Measurements from ENCODE around the gene MTA3.

The MTA3 gene

DNA sequence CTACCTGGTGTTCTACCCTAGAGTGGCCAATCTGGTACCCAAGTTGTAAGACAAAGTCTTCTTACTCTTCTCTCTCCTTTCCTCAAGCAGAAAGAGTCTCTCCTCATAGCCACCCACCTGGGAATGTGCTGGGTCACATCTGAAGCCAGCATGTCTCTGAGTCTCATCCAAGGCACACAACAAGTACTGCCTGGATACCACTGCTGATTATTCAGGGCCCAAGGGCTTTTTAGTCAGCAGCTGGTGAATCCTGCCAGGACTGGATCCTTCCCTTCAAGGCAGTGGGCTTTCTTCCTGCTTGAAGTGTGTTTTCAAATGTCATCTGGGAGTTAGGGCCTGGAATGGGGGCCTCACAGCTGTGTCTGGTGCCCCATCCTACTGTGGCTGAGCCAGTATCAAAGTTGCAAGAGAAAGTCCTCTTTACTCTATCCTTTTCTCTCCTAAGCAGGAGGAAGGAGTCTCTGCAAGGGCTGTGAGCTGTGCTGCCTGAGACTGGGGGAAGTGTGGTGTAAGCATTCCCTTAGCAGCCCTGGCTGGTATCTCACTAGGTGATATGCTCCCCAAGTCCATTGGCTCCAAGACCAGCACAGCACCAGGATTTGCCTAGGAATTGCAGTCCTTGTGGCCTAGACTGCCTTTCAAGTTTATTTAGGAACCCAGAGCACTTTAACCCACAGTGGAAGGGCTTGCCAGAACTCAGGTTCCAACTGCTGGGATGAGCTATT is 168.3 kb downstream of the MTA3 start:
- DNase-seq (ENCODE audit: low spot score): no peak

DNA sequence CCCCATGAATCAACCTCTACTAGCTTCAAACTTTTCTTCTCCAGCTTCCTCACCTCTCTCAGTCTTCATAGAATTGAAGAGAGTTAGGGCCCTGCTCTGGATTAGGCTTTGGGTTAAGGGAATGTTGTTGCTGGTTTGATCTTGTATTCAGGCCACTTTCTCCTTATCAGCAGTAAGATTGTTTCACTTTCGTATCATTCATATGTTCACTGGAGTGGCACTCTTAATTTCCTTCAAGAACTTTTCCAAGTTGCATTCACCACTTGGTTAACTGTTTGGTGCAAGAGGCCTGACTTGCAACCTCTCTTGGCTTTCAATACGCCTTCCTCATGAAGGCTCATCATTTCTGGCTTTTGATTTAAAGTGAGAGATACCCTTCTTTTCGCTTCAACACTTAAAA is 172.7 kb downstream of the MTA3 start:
- no peak for DNase-seq (ENCODE audit: low spot score)

DNA sequence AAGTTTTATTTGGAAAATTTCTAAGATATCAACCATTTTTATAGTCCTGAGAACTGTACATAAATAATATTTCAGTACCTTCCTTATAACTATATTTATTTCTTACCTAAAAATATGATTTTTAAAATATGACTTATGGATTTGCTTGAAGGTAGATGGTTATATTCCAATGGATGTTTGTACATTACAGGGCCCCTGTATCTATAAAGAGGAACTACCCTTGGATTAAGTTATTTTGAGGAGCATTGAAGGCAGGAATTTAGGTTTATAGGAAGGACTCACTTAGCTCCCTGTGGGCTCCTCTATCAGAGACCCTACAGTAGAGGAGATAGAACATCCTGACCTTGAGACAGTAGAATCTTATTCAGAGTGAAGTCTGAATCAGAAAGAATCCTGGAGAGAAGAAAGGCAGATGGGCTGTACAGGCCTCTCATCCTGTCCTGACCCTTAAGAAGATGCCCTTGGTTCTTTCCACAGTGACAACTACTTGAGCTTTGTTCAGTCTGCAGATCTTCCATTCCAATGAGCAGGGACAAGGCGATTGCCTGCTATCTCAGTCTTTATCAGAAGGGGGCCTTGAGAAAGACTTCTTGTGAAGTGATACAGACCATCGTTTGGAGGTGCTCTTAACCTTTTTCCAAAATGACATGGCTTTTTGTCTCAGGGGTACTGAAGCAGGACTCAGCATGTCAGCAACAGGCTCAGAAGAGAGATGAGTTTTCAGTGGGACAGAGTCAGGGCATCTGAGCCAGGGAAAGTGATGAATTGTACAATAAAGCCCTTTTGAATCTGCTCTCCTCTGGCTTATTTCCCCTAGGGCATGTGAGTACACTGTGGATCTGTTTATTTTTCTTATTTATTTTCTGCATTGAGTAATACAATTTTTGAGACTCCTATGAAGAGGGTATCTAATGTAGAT is 174.6 kb downstream of the MTA3 start:
- no peak for DNase-seq (ENCODE audit: low spot score)

DNA sequence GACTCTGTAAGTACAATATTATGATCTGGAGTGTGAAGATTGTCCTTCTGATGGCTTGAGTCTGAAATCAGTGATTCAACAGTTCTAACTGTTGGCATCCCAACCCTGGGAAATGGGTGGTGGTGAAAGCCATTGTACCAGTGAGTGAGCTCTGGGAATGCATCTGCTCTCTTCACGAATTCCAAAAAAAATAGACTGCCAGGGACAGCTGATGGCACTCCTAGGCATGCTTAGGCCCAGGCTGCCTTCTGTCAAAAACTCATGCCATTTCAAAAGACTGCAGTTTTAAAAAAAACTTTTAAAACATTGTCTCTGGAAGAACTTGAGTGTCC is 175.2 kb downstream of the MTA3 start:
- no peak for DNase-seq (ENCODE audit: low spot score)

DNA sequence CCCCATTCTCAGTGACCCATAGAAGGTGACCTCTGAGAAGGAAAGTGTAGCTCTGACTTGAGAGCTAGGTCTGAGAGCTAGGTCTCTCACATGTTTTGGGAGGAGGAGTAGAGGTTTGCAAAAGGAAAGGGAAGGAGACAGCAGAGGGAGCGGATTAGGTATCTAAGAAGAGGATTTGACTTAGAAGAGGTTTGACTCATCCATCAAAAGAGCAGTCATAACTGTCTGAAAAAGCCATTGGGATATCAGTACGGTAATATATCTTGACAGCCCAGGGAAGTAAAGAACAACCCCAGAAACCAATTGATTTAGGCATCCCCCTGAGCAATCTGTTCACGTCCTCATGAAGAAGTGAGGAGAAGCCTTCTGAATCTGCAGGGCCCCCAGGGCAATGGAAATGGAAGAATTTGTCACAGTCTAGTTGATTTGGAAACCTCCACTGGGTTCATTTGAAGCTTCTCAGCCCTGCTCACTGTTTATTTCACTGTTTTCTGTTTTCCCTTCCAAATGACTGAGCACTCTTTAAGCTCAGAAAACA is 176.2 kb downstream of the MTA3 start:
- DNase-seq (ENCODE audit: low spot score): no peak

DNA sequence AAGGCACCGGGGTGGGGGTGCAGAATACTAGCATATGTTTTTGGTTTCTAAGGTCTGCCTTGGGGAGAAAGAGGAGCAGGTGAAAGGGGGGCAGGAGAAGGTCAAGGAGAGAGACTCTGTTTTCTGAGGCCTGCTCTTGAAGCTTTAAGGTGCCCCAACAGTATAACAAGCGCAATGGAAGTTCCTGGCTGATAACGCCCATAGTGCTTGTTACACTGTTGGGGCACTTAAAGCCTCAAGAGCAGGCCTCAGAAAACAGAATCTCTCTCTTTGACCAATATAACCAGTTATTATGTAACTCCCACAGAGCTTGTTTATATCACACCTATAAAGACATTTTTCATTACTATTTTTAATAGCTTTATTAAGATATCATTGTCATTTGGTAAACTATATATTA is 179.0 kb downstream of the MTA3 start:
- no peak for DNase-seq (ENCODE audit: low spot score)

DNA sequence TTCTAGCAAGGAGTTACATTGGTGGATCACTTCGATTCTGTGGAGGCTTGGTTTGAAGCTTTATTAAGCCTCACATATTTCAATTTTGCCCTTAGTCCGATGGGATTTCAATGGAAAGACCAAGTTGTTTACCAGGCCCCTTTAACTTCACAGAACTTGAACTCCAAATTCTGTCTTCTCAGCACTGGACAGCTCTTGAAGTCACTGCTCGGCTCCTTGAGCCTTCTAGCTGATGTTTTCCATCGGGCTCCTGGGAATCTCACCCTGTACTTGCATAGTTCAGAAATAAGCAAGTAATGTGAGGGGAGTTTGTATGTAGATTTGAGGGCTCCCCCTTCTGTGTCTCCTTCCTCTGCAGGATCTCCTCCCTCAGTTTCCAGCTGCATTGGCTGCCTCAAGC is 180.4 kb downstream of the MTA3 start:
- DNase-seq (ENCODE audit: low spot score): no peak

DNA sequence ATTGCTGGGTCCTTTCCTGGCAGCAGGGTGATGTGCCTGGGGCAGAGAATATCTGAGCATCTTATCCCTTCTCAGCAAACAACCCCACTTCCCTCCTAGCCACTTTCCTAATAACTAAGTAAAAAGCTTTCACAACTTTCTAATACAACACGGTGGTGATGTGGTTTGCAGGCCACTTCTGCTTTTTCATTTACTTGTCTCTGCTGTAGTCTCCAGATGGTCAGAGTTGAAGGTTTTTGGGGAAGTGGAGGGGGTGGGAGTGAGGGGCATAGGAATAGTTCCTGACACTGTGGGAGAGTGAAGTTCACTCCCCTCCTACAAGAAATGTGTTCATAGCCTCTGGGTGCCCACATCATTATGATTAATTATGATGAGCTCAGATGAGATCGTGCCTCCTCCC is 183.9 kb downstream of the MTA3 start:
- DNase-seq (ENCODE audit: low spot score): no peak

DNA sequence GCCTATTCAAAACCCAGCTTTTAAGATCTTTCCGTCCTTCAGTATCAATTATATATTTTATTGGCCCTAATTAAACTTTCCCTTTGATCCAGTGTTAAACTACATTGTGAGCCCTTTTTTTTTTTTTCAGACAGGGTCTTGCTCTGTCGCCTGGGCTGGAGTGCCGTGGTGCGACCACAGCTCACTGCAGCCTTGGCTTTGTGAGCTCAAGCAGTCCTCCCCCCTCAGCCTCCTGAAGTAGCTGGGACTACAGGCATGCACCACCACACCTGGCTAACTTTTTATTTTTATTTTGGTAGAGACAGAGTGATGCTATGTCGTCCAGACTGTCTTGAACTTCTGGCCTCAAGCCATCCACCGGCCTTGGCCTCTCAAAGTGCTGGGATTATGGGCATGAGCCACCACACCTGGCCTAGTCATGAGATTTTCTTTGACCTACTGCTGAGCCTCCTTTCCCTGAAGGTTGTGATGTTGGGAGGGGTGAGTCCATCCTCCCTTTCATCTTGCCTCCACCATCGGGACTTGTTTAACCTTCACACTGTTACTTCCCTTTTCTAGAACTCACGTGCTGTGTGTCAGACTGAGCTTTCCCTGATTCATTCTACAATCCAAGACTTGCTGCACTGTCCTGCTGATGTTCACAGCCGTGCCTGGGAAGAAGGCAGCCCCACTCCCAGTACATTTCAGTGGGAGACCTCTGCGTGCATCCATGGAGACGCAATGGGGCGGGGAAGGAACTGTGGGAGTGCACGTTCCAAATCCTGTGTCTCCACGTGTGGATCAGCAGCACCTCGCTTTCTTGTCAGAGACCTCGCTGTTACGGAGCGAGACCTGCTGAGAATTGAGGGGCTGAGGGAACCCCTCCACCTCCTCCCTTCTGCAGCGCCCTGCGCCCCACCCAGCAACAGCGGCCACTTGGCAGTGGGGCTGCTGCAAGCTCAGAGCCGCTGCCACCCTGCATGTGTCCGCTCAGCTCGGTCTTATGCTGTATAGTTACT is 184.7 kb downstream of the MTA3 start:
- no peak for DNase-seq (ENCODE audit: low spot score)

DNA sequence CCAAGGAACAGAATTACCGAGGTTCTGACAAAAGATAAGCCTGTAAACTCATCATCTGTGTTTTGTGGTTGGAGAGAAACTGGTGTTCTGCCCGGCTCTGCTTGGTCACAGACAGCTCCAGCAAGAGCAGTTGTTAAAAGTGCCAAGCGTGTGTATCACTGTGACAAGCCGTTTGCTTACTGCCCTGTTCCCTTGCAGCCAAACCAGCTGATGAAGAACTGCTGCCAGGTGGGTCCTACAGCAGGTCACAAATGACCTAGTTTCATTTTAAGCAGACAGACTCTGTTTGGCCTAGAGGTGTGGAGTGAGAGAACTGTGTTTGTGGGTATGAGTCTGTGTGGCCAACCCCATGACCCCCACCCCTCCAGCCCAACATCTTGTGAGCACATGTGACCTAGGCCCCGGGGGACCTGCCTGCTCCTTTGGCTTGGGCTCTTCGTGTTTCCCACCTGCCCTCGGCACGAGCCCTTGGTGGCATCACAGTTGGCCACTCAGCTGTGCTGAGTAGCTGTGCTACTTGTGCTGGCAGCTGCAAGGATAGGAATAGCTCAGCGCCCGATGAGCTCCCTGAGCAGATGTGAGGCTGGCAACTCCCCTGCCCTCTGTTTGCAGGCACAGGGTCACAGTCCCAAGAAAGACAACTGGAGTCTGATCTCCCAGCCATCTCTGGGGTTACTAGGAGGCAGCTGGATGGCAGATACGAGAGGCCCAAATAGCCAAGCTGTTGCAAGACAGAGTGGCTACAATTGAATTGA is 185.8 kb downstream of the MTA3 start:
- DNase-seq (ENCODE audit: low spot score): no peak

DNA sequence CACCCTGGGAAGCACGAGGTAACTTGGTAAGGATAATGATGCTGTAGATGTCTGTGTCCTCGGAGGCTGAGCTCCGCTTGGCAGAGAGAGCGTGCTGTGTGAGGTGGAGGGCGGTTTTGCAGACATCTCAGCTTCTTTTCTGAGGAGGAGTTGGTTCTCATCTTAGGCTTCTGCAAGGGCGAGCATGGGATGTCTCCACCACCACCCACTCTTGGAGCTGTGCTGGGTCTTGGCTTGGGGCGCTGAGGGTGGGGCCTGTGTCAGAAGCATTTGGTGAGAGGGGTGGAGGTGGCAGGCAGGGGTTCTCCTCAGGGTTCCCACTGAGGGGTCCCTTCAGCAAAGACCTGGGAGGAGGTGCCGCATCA is 186.3 kb downstream of the MTA3 start:
- no peak for DNase-seq (ENCODE audit: low spot score)

DNA sequence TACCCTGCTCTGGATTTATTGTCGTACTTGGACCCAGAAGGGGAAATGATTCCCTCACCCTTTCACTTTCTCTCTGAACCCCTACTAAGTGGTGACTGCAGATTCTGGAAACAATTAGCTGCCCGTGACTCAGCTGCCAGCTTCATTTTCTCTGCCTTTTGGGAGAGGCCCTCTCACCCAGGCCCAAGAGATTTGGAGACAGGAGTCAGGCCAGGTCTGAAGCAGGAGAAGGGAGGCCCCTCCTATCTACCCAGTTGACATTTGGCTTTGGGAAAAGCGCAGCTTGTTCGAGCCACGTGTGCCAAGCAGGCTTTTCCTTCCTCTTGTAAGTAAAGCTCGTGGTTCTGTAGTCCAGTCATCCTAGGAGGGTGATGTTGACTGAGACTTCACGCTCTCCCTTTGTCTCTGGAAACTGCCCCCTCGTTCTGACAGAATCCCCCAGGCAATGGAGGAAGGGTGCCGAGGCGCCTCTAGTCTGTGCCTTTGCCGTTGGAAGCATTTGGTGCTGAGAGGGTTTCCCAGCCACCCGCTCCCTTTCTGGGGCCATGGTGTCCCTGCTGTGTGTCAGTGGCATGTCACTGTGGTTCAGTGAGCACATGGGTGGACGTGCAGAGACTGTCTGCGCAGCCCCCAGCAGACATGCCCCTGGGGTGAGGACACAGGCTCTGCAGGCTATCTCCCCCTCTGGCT is 186.9 kb downstream of the MTA3 start:
- DNase-seq (ENCODE audit: low spot score): no peak

DNA sequence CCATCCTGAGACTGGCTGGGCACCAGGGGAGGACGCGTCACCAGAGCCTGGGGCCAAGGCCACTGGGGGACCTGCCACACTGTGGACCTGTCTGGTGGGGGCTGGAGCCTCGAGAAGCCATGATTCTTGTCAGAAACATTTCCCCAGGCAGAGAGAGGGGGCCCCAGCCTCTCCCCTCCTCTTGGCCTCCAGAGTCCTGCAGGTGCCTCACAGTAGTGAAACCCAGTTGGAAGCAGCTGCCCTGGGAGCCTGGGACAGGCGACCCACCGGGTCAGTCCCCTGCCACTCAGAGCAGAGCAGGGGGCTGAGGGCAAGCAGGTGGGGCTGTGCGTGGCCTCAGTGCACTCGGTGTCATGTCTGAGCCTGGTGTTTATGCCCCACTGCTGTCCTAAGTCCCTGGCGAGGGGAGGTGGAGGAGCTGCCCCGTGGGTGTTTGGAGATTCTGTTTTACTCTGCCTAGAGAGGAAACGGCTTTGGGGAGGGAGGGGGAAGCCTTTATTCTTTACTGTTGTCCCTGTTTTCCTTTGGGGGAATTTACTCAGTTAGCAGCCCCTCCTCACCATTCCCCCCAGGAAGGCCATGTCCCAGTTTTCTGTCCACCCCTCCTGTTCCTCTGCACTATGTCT is 187.8 kb downstream of the MTA3 start:
- no peak for DNase-seq (ENCODE audit: low spot score)

DNA sequence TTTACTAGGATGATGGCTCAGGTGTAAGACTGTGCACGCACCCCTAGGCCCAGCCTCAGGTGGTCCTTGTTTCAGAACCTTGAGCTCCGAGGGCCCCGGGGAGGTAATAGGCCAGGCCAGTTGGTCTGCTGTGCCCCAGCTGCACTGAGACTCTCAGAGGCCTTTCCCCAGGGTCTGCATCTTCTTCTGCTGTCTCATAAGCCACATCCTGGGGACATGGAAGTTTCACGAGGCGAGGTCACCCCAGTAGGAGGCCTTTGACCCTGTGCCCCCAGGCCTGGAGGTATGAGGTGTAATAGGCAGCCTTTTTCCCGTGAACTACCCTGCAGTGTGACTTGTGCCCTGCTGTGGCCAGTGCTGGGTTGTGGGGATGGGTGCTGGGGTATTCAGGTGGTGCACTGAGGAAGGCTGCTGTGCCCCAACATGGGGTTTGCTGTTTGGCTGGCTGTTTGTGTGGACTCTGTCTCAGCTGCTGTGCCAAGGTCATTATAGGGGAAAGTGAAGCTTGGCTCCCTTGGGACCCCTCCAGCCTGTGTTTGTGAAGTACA is 188.6 kb downstream of the MTA3 start:
- DNase-seq (ENCODE audit: low spot score): no peak

DNA sequence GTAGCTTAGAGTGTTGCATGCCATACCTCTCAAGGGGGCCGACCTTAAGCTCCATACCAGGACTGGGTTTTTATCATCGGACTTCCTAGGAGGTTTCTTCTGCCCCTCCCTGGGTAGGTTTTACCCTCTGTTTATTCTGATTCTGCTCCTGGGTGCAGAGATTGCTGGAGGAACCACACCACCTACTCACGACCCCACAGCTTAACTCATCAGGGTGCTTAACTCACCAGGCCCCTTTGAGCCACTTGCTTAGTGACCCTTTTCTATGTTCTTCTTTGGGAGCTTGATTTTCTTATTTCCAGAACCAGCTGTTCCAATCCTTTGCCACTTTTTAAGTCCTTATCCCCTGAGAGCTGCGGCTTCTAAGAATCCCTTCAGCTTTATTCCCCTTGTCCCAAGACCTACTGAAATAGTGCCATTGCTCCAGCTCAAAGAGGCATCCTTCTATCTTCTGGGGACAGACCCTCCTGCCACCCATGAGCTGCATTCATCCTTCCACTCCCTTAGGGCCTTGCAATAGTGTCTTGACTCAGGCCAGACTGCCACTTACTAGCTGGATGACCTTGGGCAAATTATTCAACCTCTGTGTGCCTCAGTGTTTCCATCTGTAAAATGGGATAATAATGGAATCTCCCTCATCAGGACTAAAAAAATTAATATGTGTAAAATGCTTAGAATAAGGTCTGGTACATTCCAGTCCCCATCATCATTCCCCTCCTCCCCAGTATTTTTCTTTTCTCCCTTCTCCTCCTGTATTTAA is 189.7 kb downstream of the MTA3 start:
- no peak for DNase-seq (ENCODE audit: low spot score)

DNA sequence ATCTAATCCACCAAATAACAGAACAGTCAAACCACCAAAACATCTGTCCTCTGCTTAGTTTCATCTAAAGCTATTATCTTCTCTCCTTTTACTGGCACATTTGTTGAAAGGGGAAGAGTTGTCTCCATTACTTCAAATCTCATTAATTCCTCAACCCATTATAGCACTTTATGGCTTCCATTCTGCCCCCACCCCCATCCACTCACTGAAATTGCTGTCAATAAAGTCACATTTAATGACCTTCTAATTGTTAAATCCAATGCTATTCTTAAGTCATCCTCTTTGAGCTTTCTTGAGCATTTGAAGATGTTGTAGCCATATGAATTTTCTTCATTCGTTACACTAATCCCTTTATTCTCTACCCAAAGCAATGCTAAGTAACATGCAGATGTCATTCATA is 190.3 kb downstream of the MTA3 start:
- no peak for DNase-seq (ENCODE audit: low spot score)

DNA sequence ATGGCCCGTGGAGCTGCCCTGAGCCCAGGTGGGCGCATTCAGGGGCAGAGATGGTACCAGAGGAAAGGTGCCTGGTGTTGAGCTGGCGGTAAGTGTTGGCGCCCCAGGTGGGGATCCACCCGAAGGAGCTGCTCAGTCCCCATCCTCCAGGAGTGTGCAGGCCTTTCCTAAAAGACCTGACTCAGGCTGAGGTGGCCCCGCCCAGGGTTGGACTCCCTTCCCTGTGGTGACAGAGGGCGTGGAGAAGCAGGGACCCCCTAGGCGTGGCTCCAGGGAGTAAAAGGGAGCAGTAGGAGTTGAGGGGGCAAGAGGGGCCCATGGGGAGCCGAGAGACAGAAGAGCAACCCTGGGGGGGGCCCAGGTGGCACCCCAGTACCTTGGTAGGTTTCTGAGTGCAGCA is 193.1 kb downstream of the MTA3 start:
- DNase-seq (ENCODE audit: low spot score): no peak

DNA sequence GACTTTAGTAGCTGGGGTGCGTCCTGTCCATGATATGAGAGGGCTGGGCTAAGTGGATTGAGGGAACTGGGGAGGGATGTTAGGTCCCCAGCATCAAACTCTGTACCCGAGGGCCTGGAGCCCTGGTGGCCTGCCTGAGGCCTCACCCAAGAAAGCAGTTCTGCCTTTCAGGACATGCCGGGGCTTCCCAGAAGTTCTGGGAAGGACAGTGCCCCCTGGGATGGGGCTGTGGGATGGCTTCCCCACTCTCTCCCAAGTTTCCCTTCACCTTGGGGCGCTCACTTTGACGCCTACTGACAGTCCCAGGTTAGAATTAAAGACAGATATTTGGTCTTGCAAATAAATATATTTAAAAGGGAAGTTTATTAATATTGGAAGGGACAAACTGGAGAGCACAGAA is 193.7 kb downstream of the MTA3 start:
- DNase-seq (ENCODE audit: low spot score): no peak

Data from hematopoietic multipotent progenitor cell treated with erythropoietin and hydrocortisone succinate and interleukin-3 and kit ligand, for 17 days (in vitro differentiated cells).